Gastroesophageal sphincter (tissue), 3 donors: Measurements from ENCODE around the gene CD6.

Experiments
- CTCF ChIP-seq, 4 experiments: fragments of 200-600 bp in 2 of 4; fragments of 450-650 bp in 2 of 4; sonication (generic) in 1 of 4; IDR thresholded peaks; one replicate each; pipeline ENCODE4 v1.5.1; 2017 to 2019; ENCODE audit warnings: antibody characterized with exemption in 4 of 4, mild to moderate bottlenecking in 2 of 4, moderate library complexity in 2 of 4
- POLR2A ChIP-seq, 2 donors: fragments of 450-650 bp; IDR thresholded peaks; one replicate each; pipeline ENCODE4 v1.6.1; 2017; ENCODE audit warnings: antibody characterized with exemption in 2 of 2, mild to moderate bottlenecking in 2 of 2, moderate library complexity in 1 of 2

GRCh38 chr11:61023086-61023965 lies 51.8 kb downstream of the CD6 start:
- TF ChIP-seq CTCF (IDR thresholded peaks at IDR 0.05), result no peak
- TF ChIP-seq POLR2A (IDR thresholded peaks at IDR 0.05), result no peak
